Loucy (cell line): Measurements from ENCODE around the gene SRD5A1.

ENCODE experiments used
- EZH2phosphoT487 ChIP-seq: fragments of 200-600 bp; IDR thresholded peaks from 2 replicates; pipeline ENCODE4 v1.6.1; 2018; ENCODE audit warnings: antibody characterized with exemption, mild to moderate bottlenecking, moderate library complexity, borderline replicate concordance
- TF ChIP-seq, protein P1 (sequence below): fragments of 200-600 bp; sonication (generic); conservative IDR thresholded peaks from 2 replicates; pipeline ENCODE4 v1.5.1; 2014; ENCODE audit warnings: mild to moderate bottlenecking, antibody characterized with exemption, low read length

DNA sequence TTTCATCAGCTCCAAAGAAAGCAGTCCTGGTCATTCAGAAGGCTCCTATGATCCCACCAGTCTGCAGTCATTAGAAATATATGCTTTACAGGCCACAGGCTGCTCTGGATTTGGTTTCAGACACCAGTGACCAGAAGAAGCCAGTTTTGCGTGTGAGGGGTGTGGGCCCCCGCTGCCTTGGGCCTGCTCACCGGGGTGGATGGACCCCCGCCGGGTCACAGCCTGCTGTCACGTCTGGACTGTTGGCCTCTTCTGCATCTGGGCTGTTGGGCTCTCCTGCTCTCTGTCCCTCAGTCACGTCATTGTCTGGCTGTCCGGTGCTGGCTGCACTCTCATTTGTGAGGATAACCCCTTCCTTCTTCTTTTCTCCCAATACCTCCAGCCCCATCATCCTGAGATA, 33.5 kb upstream of the SRD5A1 start:
- TF ChIP-seq, protein P1, sequence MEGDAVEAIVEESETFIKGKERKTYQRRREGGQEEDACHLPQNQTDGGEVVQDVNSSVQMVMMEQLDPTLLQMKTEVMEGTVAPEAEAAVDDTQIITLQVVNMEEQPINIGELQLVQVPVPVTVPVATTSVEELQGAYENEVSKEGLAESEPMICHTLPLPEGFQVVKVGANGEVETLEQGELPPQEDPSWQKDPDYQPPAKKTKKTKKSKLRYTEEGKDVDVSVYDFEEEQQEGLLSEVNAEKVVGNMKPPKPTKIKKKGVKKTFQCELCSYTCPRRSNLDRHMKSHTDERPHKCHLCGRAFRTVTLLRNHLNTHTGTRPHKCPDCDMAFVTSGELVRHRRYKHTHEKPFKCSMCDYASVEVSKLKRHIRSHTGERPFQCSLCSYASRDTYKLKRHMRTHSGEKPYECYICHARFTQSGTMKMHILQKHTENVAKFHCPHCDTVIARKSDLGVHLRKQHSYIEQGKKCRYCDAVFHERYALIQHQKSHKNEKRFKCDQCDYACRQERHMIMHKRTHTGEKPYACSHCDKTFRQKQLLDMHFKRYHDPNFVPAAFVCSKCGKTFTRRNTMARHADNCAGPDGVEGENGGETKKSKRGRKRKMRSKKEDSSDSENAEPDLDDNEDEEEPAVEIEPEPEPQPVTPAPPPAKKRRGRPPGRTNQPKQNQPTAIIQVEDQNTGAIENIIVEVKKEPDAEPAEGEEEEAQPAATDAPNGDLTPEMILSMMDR, result no peak
- TF ChIP-seq EZH2phosphoT487, result no peak
